Renal cortical epithelial cell (primary cell): ENCODE data around the gene HSPB3. TPM values are rescaled to one million over a fixed set of nuclear protein-coding genes. Genes with fewer than 3 reads are reported as not detected.
"Not testable (repeated sequence)": the region's sequence is repeated elsewhere in the genome, so short reads cannot be mapped to it uniquely, and the experiment has no call there.

Experiments used
- DNase-seq: peaks from one replicate; pipeline ENCODE4 v3.0.0-alpha.2; 2011; ENCODE audit warnings: low read depth
- total RNA-seq: library from RNA; depleted of rRNA; stranded (reverse); fragments of >200 nt; gene quantifications from 2 replicates; pipeline ENCODE4 v1.2.3, GENCODE V29; 2014

HSPB3 gene
- total RNA-seq, result not detected in 2 replicates

DNA sequence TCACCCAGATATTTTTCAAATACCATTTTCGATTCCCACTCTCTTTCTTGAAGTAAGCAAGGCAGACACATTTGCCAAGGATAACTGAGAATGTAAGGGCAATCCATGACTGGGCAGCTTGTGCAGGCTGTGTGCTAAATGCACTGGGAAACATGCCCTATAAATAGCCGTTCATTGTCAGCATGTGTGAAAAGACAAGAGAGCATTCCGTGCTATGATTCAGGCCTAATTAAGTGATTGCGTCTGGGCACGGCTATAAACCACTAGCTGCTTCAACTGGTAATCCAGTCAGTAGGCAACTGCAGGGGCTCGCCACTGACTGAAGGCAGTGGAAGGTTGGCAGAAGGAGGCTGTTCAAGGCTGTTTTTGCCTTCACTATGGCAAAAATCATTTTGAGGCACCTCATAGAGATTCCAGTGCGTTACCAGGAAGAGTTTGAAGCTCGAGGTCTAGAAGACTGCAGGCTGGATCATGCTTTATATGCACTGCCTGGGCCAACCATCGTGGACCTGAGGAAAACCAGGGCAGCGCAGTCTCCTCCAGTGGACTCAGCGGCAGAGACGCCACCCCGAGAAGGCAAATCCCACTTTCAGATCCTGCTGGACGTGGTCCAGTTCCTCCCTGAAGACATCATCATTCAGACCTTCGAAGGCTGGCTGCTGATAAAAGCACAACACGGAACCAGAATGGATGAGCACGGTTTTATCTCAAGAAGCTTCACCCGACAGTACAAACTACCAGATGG, at the start of gene HSPB3:
Gene HSPB3 (plus strand): TSS at position 287 of the 745 bp plus-strand sequence. CDS start 91 bp downstream, at position 378.
- DNase-seq, result peak; percentile 45

GRCh38 chr5:54411176-54411575, 44.3 kb upstream of the HSPB3 start:
- DNase-seq, result no peak

DNA sequence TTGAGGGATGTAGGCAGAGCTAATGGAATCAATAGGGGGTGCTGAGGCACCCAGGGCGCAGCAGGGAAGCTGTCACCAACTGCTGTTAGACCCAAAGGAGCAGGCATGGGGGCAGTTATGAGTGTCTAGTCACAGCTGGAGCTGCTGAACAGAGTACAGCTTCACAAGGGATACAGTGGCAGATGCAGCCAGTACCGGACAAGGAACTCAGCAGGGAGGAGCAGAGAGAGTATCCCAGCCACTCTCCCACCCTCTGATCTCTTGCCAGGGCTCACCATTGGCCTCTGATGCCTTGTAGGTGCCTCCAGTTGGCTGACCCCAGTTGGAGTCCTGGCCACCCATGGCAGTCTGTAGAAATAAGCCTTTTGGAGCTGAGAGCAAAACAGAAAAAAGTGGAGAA, 42.6 kb upstream of the HSPB3 start:
- DNase-seq, result no peak

DNA sequence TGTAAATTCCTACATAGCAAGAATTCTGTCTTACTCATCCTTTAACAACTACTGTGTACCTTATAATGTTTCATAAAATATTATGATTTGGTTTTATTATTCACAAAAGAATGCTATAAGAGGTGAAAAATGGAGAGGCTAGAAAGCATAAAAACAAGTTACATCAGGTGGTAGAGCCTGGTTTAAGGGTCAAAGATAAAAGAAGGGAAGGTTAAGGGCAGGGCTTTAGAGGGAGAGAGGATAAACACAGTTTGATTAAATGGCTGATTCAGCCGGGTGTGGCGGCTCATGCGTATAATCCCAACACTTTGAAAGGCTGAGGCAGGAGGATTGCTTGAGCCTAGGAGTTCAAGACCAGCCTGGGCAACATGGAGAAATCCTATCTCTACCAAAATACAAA, 40.4 kb upstream of the HSPB3 start:
- no peak for DNase-seq

DNA sequence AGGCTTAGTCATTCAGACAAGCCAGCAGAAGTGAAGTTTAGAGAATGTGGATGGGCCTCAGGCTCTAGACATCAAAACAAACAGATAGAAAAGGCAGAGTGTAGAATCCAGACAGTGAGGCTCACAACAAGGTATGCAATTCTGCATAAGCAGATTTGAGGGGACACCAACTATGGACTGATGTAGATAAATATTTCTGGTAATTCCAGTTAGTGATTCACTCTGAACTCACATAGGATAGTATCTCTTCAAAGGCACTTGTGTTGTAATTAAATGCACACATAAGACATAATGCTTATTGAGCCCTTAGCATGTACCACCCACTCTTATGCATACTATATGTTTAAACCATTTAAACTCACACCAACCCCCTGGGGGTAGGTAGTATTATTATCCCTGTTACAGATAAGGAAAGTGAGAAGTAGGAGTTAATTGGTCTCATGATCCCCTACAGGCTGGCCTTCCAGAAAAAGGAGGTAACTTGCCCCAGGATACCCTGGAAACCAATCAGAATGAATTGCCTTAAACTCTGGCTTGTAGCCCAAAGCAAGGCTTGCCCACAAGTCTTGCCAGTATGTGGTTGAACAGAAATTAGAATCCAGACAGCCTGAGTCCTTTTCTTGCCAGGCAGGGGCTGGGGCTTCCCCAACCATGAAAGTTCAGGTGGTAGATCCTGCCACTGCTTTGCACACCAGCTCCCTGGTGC, 39.5 kb upstream of the HSPB3 start:
- peak; percentile 32 for DNase-seq

DNA sequence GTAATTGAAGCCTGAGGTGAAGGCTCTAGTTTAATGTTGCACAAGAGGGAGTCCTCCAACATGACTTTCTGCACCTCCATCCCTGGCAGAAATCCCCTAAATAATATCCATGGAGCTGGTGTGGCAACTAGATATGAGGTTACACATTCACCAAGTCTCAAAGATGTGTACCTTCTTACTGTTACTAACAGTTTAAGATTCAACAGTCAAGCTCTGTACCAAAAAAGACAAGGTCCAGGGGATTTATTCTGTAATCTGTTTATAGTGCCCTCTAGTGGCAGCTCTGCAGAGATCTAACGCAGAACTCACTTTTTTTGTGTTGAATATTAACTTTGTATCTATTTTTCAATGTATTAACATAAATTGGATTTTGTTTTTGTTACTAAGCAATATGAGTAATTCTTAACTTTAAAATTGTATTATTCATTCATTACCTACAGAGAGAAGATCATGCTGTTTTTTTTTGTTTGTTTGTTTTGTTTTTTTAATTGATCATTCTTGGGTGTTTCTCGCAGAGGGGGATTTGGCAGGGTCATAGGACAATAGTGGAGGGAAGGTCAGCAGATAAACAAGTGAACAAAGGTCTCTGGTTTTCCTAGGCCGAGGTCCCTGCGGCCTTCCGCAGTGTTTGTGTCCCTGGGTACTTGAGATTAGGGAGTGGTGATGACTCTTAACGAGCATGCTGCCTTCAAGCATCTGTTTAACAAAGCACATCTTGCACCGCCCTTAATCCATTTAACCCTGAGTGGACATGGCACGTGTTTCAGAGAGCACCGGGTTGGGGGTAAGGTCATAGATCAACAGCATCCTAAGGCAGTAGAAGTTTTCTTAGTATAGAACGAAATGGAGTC, 35.7 kb upstream of the HSPB3 start:
- peak; percentile 62 for DNase-seq

DNA sequence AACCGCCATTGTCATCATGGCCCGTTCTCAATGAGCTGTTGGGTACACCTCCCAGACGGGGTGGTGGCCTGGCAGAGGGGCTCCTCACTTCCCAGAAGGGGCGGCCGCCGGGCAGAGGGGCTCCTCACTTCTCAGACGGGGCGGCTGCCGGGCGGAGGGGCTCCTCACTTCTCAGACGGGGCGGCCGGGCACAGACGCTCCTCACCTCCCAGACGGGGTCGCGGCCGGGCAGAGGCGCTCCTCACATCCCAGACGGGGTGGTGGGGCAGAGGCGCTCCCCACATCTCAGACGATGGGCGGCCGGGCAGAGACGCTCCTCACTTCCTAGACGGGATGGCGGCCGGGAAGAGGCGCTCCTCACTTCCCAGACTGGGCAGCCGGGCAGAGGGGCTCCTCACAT, 35.0 kb upstream of the HSPB3 start:
- DNase-seq, result not testable (repeated sequence)

DNA sequence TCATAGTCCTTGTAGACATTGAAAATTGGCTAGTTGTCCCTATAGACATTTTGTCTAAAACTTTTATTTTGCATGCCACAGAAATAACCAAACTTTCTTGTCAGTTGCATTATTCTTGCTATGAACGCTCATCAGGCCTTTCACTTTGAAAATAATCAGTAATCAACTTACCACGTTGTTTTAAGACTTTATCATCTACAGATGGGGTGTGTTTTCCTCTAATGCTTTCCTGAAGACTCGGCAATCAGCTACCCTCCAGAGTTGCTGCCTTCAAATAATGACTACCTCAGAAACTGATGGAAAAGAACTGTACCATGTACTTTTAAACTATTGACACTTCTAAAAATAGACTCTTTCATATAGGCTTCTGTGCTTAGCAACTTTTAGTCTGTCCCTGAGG, 33.5 kb upstream of the HSPB3 start:
- DNase-seq, result no peak

- DNase-seq, result no peak
Measured at GRCh38 chr5:54425258-54425657, 30.2 kb upstream of the HSPB3 start.

GRCh38 chr5:54426209-54426608, 29.3 kb upstream of the HSPB3 start:
- DNase-seq, result no peak

DNA sequence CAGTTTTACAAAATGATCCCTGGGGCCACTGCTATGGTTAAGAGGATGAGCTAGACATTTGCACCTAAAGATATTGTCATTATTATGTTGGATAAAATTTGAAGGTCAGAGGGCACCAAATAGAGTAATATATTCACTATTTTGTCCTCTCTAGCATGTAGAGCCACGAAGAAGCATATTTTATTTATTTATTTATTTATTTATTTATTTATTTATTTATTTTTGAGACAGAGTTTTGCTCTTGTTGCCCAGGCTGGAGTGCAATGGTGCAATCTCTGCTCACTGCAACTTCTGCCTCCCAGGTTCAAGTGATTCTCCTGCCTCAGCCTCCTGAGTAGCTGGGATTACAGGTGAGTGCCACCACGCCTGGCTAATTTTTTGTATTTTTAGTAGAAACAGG, 20.8 kb upstream of the HSPB3 start:
- not testable (repeated sequence) for DNase-seq

GRCh38 chr5:54438620-54439389, 16.7 kb upstream of the HSPB3 start:
- peak; percentile 21 for DNase-seq

GRCh38 chr5:54440456-54440893, 15.0 kb upstream of the HSPB3 start:
- DNase-seq, result no peak

DNA sequence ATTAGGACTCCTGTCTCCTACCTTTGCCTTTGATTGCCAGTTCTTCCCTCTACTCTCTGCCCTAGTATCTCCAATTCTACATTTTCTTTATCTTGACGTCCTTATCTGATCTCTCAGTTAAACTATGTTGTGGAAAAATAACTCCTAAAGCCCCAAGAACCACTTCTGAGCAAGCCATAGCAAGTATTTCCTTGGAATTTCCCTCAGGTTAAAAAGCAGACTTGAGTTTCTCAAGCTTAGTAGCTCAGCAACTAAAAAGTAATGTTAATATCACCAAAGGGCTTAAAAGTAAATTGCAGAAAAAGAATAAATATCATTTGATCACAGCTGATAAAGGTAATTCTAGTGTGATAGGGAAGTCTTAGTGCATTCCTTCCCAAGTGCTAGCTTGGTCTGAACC, 13.2 kb upstream of the HSPB3 start:
- peak; percentile 13 for DNase-seq

GRCh38 chr5:54443270-54443669, 12.2 kb upstream of the HSPB3 start:
- DNase-seq, result peak; percentile 20

DNA sequence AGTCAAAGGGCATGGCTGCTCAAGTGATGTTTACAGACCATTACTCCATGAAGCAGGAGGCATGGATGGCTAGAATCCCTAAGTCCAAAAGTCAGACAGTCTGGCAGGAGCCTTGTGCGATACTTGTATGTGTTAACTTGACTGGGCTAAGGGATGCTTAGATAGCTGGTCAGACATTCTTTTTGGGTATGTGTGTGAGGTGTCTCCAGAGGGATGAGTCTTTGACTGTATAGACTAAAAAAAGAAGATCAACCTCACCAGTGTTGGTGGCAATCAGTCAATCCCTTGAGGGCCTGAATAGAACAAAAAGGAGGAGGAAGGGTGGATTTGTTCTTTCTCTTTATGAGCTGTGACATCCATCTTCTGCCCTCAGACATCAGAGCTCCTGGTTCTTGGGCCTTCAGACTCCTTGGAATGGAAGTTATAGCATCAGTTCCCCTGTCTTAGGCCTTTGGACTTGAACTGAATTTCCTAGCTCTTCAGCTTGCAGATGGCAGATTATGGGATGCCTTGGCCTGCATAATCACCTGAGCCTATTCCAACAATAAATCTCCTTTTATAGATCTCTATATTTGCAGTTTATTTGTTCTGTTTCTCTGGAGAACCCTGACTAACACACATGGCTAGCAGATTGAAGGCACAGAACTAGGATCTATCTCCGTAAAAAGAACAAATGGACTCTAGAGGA, 9.7 kb upstream of the HSPB3 start:
- DNase-seq, result no peak

GRCh38 chr5:54446379-54446732, 9.1 kb upstream of the HSPB3 start:
- DNase-seq, result no peak

- no peak for DNase-seq
Measured at GRCh38 chr5:54449923-54450322, 5.6 kb upstream of the HSPB3 start.

DNA sequence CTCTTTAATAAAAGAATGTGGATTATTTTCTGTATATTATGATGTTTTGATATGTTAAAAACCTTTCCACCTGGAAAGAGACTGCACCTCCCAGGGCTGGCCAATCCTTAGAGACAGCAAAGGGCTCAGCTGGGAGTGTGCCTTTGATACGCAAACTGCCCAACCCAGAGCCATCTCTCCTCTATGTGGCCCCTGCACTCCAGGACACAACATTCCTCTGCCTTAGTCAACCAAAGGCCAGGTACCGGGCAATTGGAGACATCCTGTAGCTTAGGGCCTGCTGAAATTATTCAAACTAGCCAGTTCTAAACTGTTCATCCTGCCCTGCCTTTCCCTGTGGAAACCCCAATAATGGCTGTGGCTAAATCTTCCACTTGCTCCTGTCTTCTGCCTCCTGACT, 5.0 kb upstream of the HSPB3 start:
- DNase-seq, result no peak

- DNase-seq, result no peak
Measured at GRCh38 chr5:54453046-54453445, 2.5 kb upstream of the HSPB3 start.

GRCh38 chr5:54454602-54455001, 897 bp upstream of the HSPB3 start:
- no peak for DNase-seq
